GM21576 (cell line): ENCODE data around the gene ZFAND2A.

Source experiments
- ATAC-seq: cut with Tn5 transposase; IDR thresholded peaks from one replicate; pipeline ENCODE4 v1.9.1; 2021; ENCODE audit warnings: mild to moderate bottlenecking, moderate library complexity; ENCODE audit not compliant: unreplicated experiment

Gene ZFAND2A

DNA sequence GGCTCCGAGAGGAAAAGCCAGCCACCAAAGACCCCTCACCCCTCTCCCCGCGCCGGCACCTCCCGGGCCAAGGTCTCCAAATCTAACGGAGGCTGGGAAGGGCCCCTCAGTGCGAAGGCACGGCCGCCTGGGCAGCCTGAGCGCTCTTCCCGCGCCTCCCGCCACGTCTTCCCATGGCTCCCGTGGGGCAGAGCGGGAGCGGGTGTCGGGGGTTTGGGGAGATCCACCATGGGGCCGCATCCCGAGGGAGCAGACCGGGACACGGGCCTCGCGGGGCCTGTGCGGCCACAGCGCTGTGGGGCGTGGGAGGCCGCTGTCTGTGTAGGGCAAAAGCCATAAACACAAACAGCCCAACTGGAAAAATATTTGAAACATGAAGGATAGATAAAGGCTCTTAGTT lies 49.6 kb downstream of the ZFAND2A start:
- ATAC-seq: no peak

- ATAC-seq: no peak
Measured at GRCh38 chr7:1109581-1110310, 50.2 kb downstream of the ZFAND2A start.

GRCh38 chr7:1108264-1108920 lies 51.6 kb downstream of the ZFAND2A start:
- no peak for ATAC-seq

- no peak for ATAC-seq
Measured at GRCh38 chr7:1106793-1107421, 53.1 kb downstream of the ZFAND2A start.

- no peak for ATAC-seq
Measured at GRCh38 chr7:1106063-1106792, 53.8 kb downstream of the ZFAND2A start.

- ATAC-seq: peak; percentile 43
Measured at GRCh38 chr7:1105189-1105588, 54.8 kb downstream of the ZFAND2A start.

DNA sequence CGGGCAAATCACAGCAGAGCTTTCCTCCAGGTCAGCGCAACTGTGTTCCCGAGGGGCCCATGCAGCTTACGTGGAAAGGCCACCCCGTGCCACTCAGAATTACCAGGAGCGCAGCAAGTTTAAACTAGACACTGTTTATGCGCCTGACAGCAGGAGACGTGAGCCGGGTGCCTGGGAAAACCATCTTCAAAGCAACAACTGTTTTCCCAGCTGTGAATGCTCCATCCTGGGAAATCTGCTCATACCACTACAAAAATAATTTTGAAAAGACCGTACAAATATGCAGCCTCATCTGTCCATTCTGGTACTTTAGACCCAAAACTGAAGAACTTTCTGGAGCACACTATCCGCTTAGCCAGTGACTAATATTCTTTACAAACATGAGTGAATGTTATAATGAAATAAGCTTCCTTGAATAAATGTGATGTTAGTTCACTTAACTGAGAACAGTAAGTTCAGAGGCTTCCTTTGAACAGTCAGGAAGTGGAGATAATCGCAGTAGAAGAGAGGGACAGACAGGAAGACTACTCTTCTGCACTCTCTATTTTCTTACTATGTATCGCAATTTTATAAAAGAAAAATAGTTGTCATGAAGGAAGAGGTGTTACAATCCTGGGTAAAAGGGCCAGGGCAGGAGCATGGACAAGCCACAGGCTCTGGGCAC lies 55.3 kb downstream of the ZFAND2A start:
- no peak for ATAC-seq

- ATAC-seq: no peak
Measured at GRCh38 chr7:1103789-1104515, 56.0 kb downstream of the ZFAND2A start.

- no peak for ATAC-seq
Measured at GRCh38 chr7:1103009-1103788, 56.8 kb downstream of the ZFAND2A start.
